Measurements from ENCODE around the gene HNRNPC.

The HNRNPC gene

DNA sequence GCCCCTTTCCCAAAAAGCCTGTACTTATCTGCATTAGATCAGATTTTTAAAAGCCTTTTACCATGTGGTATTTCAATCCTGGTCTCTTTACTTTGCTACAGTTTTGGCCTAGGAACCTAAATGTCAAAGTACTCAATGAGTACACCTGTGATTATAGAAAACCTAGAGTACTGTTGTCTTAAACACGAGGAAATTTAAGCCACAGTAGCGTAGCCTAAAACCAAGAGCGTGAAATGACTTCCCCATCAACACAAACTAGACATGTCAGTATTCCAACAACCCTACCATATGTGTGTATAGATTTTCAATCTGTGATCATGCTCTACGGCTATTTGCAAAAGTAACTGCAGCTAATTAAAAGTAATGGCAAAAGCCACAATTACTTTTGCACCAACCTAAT lies 60.7 kb downstream of the HNRNPC start:
- no peak for DNase-seq

DNA sequence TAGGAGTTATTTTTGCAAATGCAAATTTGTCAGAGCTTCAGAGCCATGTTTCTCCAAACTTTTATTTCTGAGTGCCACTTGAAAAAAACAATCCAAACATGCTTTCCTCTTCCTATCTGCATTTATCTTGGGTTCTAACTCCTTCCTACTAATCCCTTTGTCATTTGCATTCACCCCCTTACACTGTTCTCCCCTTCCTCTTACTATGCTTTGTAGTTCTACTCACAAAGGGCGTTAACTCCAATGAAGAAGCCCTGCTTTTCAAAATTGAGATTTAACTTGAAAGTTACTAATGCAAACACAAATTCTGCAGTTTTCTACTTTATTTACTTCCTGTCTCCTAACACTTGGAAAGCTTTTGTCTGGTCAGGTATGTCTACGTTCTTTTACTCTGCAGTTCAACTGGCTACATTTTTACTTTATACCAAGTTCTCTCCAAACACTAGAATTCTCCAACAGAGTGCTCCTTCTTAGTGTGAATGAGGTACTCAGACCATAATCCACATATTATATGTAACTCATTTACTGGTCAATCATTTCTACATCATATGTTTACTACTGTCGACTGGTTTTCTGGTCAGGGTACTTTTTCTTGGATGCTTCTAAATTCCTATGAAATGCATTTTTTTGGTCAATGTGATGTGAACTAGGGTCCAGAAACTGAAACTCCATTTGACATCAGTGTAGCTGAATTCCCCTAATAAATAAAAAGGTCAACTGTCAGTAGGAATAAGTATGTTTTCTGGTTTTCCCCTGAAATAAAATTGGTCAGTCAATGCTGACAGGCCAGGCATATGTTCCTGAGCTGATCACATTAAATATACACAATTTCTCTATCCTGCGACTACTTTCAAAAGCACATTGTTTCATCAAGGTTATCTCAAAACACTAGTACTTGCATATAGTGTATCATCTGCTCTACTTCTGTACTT lies 62.2 kb downstream of the HNRNPC start:
- DNase-seq = no peak

DNA sequence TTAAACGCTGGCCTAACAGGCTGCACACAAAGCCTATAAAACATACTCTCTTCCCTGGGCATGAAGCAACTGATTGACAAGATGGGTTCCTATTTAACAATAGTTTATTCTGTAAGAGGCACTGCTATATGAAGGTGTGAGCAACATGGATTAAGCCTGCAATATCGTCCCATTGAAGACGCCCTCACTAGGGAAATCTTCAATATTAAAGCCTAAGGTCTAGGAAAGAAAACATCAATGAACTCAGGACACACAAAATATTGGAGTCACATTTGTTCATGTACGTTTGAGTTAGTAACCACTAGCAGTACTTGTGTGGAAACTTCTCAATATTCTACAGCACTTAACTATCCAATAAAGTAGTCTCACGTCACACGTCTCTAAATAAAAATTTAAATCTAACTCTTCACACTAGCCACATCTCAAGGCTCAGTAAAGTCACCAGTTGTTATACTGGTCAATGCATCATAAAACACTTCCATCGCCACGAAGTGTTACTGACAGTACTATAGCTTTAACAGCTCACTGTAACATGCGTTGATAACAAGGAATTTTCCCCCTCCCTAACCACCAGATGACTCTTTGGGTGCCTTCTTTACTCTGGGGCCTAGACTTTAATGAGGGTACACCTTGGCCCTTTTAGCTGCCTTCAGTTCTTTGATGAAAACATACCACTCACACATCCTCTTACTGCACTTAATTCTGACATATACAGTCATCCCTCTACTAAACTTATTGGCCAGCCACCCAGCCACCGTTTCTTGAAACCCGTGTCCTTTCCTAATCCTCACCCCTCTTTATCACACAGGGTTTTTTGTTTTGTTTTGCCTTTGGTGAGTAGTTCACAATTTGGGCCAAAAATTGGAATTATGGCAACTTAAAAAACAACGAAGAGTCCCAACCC lies 63.3 kb downstream of the HNRNPC start:
- no peak for DNase-seq

DNA sequence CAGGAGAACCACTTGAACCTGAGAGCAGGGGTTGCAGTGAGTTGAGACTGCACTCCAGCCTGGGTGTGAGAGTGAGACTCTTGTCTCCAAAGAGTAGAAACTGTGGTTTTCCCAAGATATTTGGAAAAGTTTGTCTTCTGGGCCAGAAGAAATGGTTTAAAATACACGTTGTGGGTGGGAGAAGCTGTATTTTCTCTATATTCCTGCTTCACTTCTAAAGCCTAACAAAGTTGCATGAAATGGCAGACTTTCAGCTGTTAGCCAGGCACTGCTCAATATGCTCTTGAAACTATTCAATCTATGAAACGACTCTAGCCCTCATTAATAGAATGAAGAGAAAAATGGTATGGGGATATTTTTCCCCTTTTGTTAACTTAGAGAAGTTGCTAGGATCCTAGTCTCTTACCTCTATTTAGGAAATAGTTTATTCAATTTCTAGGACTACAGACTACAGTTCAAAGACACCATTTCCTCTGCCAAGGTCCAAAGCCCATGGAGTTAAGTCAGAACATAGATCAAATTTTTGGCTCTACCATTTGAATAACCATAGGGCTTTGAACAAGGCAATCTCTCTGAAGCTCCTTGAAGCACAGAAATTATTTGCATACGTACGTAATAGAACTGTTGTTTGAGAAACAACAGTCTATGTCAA lies 64.1 kb downstream of the HNRNPC start:
- no peak for DNase-seq

DNA sequence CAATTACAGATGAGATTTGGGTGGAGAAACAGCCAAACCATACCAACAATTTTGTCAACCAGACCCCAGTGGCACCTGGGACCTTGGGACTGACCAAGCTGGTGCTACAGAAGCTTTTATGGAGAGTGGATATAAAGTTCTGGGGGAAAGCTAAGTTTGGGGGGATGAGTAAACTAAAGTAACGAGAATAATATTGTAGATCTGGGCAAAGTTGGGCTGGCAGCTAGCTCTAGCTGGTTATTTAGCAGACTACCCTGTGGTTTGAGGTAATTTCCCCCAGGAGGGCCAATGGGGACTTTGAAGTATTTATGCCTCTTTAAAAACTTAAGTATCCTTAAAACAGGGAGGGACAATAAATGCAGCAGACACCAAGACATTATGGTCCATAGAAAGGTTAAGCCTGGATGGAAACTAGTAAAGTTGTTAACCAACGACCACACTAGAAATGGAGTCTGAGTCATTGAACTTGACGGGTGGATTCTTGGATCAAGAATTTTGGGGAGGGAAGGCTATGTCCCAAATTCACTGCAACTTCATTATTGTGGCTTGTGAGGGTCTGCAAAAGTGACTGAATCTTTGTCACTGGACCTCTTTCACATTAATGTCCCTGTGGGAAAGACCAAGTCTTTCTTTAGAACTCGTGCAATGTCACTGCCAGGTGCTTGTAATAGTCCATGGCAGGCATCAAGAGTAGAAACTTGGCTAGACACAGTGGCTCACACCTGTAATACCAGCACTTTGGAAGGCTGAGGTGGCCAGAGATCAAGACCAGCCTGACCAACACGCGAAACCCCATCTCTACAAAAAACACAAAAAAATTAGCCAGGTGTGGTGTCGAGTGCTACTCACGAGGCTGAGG lies 64.8 kb downstream of the HNRNPC start:
- DNase-seq = no peak

DNA sequence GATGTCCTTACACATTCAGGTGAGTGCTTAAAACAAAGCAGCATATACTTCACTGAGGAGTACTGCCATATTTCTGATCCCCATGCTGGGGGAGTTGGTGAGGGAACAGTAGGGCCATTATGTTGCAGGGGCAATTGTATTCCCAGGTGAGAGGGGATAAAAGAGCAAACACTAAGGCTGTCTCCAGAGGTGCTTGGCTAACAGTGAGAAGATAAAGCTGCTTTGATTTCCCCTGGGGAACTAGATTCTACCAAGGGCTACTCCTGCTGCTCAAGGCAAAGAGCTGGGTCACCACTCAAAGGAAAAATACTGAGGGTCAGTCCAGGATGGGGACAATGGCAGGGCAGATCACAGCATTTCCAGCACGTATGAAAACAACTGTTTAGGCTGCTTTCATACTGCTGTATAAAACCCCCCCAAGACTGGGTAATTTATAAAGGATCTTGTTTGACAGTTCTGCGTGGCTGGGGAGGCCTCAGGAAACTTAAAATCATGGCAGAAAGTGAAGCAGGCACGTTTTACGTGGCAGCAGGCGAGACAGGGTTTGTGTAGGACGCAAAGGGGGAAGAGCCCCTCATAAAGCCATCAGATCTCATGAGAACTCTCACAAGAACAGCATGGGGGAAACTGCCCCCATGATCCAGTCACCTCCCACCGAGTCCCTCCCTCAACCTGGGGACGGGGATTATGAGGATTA lies 65.6 kb downstream of the HNRNPC start:
- DNase-seq = no peak

DNA sequence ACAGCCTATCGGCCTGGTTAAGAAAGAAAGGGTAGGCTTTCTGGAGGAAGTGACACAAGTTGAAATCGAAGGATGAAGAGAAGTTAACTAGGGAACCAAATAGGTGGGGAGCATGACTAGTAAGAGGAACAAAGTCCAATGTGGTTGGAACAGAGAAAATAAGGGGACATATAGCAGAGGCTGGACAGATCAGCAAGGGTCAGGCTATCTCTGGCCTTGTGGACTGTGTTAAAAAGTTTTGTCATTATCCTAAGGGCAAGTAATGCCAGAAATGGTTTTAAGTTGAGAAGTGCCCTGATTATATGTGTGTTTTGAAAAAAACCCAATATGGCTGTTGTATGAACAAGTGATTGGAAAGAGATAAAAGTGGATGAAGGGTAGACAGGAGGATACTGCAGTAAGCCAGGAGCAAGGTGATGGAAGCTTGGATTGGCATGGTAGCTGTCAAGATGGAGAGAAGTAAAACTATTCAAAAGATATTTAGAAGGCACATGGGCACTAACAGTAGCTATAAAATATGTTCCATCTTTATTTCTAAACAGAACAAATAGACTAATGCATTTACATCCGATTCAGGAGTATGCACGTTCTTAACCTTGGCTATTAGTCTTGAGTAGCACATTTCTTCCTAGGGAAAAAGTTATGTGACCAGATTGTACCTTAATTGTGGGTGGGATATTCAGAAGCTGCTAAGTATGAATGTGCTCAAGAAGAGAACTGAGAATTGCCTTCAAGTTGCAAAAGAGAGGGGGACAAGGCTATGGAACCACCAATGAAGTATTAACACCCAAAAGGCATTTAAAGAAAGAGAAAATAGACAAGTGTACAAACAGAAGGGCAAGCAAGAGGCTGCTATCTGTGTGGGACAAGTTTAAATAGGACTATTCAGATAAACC lies 66.5 kb downstream of the HNRNPC start:
- no peak for DNase-seq

DNA sequence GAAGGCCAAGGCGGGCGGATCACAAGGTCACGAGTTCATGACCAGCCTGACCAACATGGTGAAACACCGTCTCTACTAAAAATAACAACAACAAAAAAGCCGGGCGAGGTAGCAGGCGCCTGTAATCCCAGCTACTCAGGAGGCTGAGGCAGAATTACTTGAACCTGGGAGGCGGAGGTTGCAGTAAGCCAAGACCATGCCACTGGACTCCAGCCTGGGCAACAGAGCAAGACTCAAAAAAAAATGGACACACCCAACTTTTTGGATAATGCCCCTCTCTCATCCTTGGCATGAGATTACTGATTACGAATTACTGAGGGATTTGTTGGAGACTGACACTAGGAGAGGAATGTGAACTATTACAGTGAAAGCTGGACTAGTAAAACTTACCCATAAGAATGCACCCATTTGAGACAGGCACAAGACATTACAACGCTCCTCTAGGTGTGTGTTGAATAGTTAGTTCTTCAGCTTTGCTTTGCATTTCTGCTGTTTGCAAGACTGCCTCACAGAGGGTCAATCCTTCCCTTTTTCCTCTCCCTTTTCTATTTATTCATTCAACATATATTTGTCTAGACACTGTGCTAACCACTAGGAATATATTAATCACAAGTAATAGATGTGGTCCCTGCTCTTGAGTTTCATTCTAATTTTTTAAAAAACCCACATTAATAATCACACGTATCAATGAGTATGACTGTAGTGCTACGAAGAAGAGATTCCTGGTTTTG lies 67.3 kb downstream of the HNRNPC start:
- no peak for DNase-seq

DNA sequence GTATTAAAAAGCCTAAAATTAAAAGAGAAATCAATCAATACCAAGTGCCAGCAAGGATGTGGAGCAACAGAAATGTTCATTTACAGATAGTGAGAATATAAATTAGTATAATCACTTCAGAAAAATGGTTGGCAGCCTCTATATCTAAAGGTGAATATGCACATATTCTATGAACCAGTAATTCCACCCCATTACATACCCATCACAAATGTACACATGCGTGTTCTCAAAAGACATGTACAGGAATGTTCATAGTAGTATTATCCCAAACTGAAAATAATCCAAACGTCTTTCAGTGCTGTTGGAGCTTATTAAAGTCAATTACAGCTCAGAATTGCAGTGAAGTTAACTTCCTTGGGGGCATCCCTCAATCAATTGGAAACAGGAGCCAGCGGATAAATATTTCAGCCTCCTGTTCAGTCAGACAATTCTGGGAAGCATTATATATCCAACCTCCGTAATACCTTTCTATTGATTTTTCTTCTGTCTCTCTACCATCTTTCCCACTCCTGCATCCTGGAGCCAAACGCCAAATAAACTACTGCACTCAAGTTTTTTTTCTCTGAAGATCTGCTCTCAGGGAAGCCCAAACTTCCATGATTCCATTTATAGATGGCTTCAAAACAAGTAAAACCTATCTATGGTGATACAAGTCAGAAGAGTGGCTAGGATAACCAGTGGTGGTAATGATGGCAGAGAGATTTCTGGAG lies 68.3 kb downstream of the HNRNPC start:
- DNase-seq = no peak

DNA sequence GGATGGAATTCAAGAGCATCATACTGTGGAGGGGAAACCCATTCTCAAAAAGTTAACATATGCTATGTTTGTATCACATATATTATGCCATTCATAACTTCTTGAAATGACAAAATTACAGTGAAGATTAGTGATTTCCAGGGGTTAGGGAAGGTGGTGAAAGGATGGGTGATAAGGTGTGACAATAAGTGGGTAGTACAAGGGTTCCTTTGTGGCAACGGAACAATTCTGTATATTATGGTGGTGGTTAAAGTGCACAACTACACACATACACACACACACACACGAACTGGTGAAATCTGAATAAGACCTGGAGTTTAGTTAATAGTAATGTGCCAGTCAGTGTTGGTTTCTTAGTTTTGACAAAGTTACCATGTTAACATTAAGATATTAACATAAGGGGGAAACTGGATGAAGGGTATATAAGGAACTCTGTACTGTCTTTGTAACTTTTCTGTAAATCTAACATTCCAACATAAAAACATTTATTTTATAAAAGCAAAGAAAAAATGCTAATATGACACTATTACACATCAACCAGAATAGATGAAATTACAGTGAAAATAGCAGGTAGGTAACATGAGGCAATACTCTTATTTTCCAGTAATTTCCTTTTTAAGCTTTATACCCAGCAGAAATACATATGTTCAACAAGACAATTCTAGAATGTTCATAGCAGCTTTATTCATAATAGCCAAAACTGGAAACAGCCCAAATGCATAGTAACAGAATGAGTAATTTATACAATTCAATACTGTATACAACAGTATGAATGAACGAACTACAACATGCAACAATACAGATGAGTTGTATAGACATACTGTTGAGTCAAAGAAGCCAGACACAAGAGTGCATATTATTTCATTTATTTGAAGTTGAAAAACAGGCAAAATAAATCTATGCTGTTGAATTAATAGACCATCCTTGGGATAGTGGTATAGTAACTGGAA lies 69.4 kb downstream of the HNRNPC start:
- DNase-seq = no peak

DNA sequence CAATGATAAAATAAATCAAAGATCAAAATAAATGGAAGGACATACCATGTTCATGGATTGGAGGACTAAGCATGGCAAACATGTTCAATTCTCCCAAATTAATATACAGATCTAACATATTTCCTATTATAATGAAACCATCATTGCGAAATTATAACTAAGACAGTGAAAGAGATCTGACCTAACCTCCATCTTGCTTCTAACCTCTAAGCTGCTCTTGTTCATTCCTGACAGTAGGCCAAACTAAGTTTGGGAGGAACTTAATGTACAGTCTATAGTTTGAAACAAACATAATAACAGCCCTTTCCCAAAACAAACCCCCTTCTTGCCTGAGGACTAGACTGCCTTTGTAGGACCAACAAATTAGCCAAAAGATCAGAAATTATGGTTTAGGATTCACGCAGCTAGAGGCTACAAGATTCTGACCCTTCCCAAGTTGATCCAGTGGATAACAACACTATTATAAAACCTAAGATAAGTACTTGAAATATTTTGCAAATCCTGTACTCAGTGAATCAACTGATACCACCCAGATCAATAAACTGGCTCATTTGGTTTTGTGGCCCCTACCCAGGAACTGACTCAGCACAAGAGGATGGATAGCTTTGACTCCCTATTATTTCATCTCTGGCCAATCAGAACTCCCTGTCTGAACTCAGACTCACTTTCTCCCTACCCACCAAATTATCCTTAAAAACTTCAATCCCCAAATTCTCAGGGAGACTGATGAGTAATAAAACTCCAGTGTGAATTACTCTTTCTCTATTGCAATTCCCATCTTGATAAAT lies 71.6 kb downstream of the HNRNPC start:
- DNase-seq = no peak

DNA sequence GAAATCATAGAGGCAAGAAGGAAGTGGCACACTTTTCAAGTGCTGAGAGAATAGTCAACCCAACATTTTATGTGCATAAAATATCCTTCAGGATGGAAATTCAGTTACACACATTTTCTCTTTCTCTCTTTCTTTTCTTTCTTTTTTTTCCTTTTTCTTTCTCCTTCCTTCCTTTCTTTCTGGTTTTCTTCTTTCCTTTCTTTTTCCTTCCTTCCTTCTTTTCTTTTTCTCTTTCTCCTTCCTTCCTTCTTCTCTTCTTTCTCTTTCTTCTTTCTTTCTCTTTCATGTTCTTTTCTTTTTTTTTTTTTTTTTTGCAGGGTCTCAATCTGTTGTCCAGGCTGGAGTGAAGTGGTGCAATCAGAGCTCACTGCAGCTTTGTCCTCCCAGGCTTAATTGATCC lies 74.6 kb downstream of the HNRNPC start:
- DNase-seq = no peak

DNA sequence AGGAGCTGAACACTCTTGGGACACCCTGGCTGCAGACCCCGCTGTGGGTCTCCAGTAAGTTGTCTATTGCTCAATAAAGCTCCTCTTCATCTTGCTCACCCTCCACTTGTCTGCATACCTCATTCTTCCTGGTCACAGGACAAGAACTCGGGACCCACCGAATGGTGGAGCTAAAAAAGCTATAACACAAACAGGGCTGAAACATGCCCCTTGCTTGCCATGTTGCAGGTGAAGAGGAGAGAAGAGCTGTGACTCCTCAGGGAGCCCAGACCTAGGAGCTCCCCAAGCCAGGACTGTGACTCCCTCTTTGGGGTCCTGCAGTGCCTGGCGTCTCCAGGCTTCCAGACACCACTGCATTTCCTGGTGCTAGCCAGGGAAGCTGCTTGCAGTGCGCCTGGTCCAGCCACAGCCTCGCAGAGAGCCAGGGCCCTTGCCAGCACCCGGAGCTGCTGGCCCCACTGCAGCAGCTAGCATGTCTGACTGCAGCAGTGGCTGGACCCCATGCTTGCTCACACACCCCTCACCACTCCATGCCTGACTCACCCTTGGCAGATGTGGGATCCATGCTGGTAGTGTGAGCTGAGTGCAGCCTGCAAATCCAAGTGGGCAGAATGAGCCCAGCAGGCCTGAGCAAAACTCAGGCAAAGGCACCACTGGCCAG lies 76.2 kb downstream of the HNRNPC start:
- DNase-seq = peak; percentile 28

DNA sequence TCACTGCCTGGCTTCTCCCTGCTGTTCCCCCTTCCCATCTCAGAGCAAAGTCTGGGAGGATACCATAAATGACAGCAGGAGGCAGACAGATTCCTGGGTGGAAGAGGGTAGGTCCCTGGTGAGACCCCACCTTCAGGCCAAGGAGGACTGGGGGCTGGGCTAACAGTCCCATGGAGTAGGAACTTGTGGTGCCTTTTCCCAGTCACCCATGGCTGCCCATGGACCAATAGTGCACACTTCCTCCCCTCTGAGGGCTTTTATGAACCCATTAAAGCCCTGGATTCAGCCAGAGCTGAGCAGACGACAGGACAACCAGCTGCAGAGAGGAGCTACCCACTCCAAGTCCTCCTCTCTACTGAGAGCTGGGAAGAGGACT lies 76.8 kb downstream of the HNRNPC start:
- DNase-seq = no peak

DNA sequence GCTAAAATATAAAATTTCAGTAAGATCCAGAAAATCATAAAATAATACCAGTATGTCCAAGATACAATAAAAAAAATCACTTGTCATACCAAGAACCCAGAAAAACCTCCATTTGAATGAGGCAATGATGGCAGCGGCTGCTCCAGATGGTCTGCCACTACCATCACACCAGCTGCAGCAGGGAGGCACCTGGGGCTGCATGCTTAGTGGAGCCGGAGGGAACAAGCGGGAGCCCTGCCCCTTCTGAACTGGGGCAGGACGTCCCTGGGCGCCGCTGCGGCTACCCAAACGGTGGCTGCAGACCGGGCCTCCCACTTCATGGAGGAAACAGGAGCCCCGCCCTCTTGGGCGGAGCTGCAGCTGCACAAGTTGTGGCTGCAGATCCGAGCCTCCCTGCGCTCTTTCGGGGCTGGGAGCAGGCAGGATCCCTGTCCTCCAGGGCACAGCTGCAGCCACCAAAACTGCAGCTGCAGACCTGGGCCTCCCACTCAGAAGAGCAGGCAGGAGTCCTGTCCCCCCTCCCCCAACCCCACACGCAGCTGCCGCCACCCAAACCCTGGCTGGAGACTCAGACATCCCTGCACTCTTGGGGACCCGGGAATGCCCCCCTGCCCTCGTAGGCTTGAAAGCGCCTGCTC lies 77.3 kb downstream of the HNRNPC start:
- DNase-seq = peak; percentile 71

DNA sequence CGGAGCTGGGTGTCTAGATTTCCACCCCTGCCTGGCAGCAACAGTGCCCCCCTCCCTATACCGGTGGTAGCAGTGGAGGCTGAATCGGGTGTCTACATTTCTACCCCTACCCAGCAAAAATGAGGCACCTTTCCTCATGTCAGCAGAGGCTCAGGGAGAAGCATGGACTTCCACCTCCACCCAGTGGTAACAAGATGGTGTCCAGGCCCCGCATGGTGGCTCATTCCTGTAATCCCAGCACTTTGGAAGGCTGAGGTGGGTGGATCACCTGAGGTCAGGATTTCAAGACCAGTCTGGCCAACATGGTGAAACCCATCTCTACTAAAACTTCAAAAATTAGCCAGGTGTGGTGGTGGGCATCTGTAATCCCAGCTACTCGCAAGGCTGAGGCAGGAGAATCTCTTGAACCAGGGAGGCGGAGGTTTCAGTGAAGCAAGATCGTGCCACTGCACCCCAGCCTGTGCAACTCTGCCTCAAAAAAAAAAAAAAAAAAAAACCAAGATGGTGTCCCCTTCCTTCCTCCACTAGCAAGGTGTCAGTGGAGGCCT lies 77.9 kb downstream of the HNRNPC start:
- DNase-seq = no peak

Measured in EL (cell line).